Adipose tissue (tissue), 3 donors: Measurements from ENCODE around the gene LIG1. TPM values are rescaled to one million over a fixed set of nuclear protein-coding genes. Genes with fewer than 3 reads are reported as not detected.

Experiments
- H3K27ac ChIP-seq: one replicate; pipeline ENCODE4 v1.5.1; 2013; ENCODE audit warnings: low read depth, low read length
- WGBS, 3 donors: extraction: QIAGEN DNeasy Blood & Tissue Kit; methylation state at CpG; one replicate each; pipeline ENCODE4 v1.1.7; 2013; 5-methylcytosine and 5-hydroxymethylcytosine counted together
- polyA plus RNA-seq, 3 donors: library from polyadenylated mRNA; stranded (reverse); fragments of 200-250 nt; gene quantifications; one replicate each; pipeline ENCODE4 v1.2.3, GENCODE V29; 2013
- donor health status: healthy with polysubstance abuse.
- donor health status: Bipolar disorder and iron deficiency.
- donor health status: healthy.

Gene LIG1
- polyA plus RNA-seq, result 10 to 100 TPM in 1 of 3 donors, 1 to 10 TPM in 2; 6.3 to 18.5 (median 7.4) TPM

- H3K27ac ChIP-seq, result peak within 1 kb of the TSS; percentile 69
- WGBS, 3 donors, result 0 to 1% (median 0%) methylated on average over 72 to 82 of the region's 82 CpGs
Measured at GRCh38 chr19:48169939-48170803, at the start of gene LIG1, which contains the start of gene ZSWIM9. LIG1 (minus strand) TSS chr19:48170344; CDS start chr19:48165566, 4,778 bp downstream. ZSWIM9 (plus strand) TSS chr19:48170680; CDS start chr19:48171803, 1,123 bp downstream.

GRCh38 chr19:48218997-48219396, 48.9 kb upstream of the LIG1 start:
- 88 to 92% (median 88%) methylated on average over 6 of the region's 6 CpGs for WGBS, 3 donors
- H3K27ac ChIP-seq, result no peak overlapping the region

- 84 to 91% (median 87%) methylated on average over 14 of the region's 14 CpGs for WGBS, 3 donors
- no peak overlapping the region for H3K27ac ChIP-seq
Measured at GRCh38 chr19:48216933-48217332, 46.8 kb upstream of the LIG1 start.

- 92 to 95% (median 93%) methylated on average over 5 of the region's 5 CpGs for WGBS, 3 donors
Measured at GRCh38 chr19:48213959-48214358, 43.8 kb upstream of the LIG1 start.

GRCh38 chr19:48210005-48210404, 39.9 kb upstream of the LIG1 start:
- 67 to 81% (median 78%) methylated on average over 3 of the region's 3 CpGs for WGBS, 3 donors

More at GRCh38 chr19:48213959-48214358, 43.8 kb upstream of the LIG1 start:
- H3K27ac ChIP-seq, result no peak overlapping the region

GRCh38 chr19:48206397-48207093, 36.4 kb upstream of the LIG1 start:
- 81 to 85% (median 82%) methylated on average over 9 of the region's 9 CpGs for WGBS, 3 donors
- H3K27ac ChIP-seq, result no peak overlapping the region

More at GRCh38 chr19:48210005-48210404, 39.9 kb upstream of the LIG1 start:
- H3K27ac ChIP-seq, result no peak overlapping the region

GRCh38 chr19:48203794-48204628, 33.9 kb upstream of the LIG1 start:
- no peak overlapping the region for H3K27ac ChIP-seq
- WGBS, 3 donors, result 0 to 1% (median 1%) methylated on average over 34 of the region's 34 CpGs

- H3K27ac ChIP-seq, result no peak overlapping the region
- WGBS, 3 donors, result 3 to 24% (median 13%) methylated on average over 5 of the region's 5 CpGs
Measured at GRCh38 chr19:48203222-48203793, 33.2 kb upstream of the LIG1 start.

- H3K27ac ChIP-seq, result no peak overlapping the region
- WGBS, 3 donors, result 27 to 59% (median 31%) methylated on average over 13 of the region's 13 CpGs
Measured at GRCh38 chr19:48196933-48197665, 27.0 kb upstream of the LIG1 start.

GRCh38 chr19:48196321-48196763, 26.2 kb upstream of the LIG1 start:
- H3K27ac ChIP-seq, result no peak overlapping the region
- WGBS, 3 donors, result 55 to 73% (median 69%) methylated on average over 23 of the region's 23 CpGs

GRCh38 chr19:48194844-48195830, 25.0 kb upstream of the LIG1 start:
- 74 to 90% (median 82%) methylated on average over 95 of the region's 95 CpGs for WGBS, 3 donors
- no peak overlapping the region for H3K27ac ChIP-seq

- WGBS, 3 donors, result 67 to 76% (median 74%) methylated on average over 36 of the region's 36 CpGs
- H3K27ac ChIP-seq, result no peak overlapping the region
Measured at GRCh38 chr19:48194041-48194843, 24.1 kb upstream of the LIG1 start.

- H3K27ac ChIP-seq, result no peak overlapping the region
- 76 to 85% (median 85%) methylated on average over 7 of the region's 7 CpGs for WGBS, 3 donors
Measured at GRCh38 chr19:48192750-48193149, 22.6 kb upstream of the LIG1 start.

- H3K27ac ChIP-seq, result no peak overlapping the region
- WGBS, 3 donors, result 87 to 88% (median 87%) methylated on average over 3 of the region's 3 CpGs
Measured at GRCh38 chr19:48190885-48191284, 20.7 kb upstream of the LIG1 start.

- H3K27ac ChIP-seq, result no peak overlapping the region
- WGBS, 3 donors, result 64 to 81% (median 75%) methylated on average over 13 of the region's 13 CpGs
Measured at GRCh38 chr19:48190288-48190884, 20.2 kb upstream of the LIG1 start.
